H9 (cell line): Measurements from ENCODE around the gene ITGB6. TPM values are rescaled to one million over a fixed set of nuclear protein-coding genes. Genes with fewer than 3 reads are reported as not detected.

ENCODE experiments used
- DNase-seq: peaks from one replicate; pipeline ENCODE4 v3.0.0-alpha.2; 2017
- H2AFZ ChIP-seq: one replicate; pipeline ENCODE4 v1.6.1; 2013; ENCODE audit warnings: mild to moderate bottlenecking, low read length, control low read depth, moderate library complexity
- H2AK5ac ChIP-seq: 2 replicates; pipeline ENCODE4 v1.6.1; 2013; ENCODE audit warnings: low read length, control low read depth, mixed read lengths; ENCODE audit not compliant: insufficient read length
- H2BK120ac ChIP-seq: one replicate; pipeline ENCODE4 v1.6.1; 2013; ENCODE audit warnings: low read depth, mild to moderate bottlenecking, low read length, control low read depth, inconsistent platforms; ENCODE audit not compliant: poor library complexity, severe bottlenecking
- H2BK12ac ChIP-seq: 2 replicates; pipeline ENCODE4 v1.6.1; 2013; ENCODE audit warnings: low read length, control low read depth, mixed read lengths, low read depth; ENCODE audit not compliant: insufficient read length
- H2BK15ac ChIP-seq: 2 replicates; pipeline ENCODE4 v1.6.1; 2013; ENCODE audit warnings: low read depth, low read length, control low read depth
- H2BK20ac ChIP-seq: one replicate; pipeline ENCODE4 v1.6.1; 2013; ENCODE audit warnings: low read depth, mild to moderate bottlenecking, low read length, control low read depth, inconsistent platforms; ENCODE audit not compliant: poor library complexity, severe bottlenecking
- H2BK5ac ChIP-seq: 2 replicates; pipeline ENCODE4 v1.6.1; 2013; ENCODE audit warnings: low read length, control low read depth, mixed read lengths; ENCODE audit not compliant: insufficient read length
- H3K14ac ChIP-seq: 2 replicates; pipeline ENCODE4 v1.6.1; 2013; ENCODE audit warnings: low read length, control low read depth; ENCODE audit not compliant: insufficient read depth
- H3K18ac ChIP-seq: 2 replicates; pipeline ENCODE4 v1.6.1; 2013; ENCODE audit warnings: low read depth, mild to moderate bottlenecking, mixed read lengths, low read length, control low read depth; ENCODE audit not compliant: insufficient read length
- H3K23ac ChIP-seq: 2 replicates; pipeline ENCODE4 v1.6.1; 2013; ENCODE audit warnings: low read length, control low read depth, mixed read lengths, low read depth; ENCODE audit not compliant: insufficient read length
- H3K23me2 ChIP-seq: 2 replicates; pipeline ENCODE4 v1.6.1; 2013; ENCODE audit warnings: low read depth, mild to moderate bottlenecking, mixed read lengths, low read length, control low read depth; ENCODE audit not compliant: insufficient read length, poor library complexity, severe bottlenecking
- H3K27ac ChIP-seq: 2 replicates; pipeline ENCODE4 v1.5.1; 2013; ENCODE audit warnings: low read length, control low read depth, mixed read lengths, low read depth; ENCODE audit not compliant: insufficient read length
- H3K27me3 ChIP-seq: 2 replicates; pipeline ENCODE4 v1.6.1; 2013; ENCODE audit warnings: low read length, control low read depth, inconsistent platforms; ENCODE audit not compliant: insufficient read depth
- H3K4ac ChIP-seq: 2 replicates; pipeline ENCODE4 v1.6.1; 2013; ENCODE audit warnings: low read depth, mild to moderate bottlenecking, control low read depth, inconsistent platforms, low read length, moderate library complexity
- H3K4me1 ChIP-seq: 2 replicates; pipeline ENCODE4 v1.6.1; 2013; ENCODE audit warnings: low read length, control low read depth, inconsistent platforms; ENCODE audit not compliant: insufficient read depth
- H3K4me2 ChIP-seq: 2 replicates; pipeline ENCODE4 v1.6.1; 2013; ENCODE audit warnings: low read length, control low read depth, mixed read lengths; ENCODE audit not compliant: insufficient read length, insufficient read depth
- H3K56ac ChIP-seq: 2 replicates; pipeline ENCODE4 v1.6.1; 2013; ENCODE audit warnings: low read depth, mild to moderate bottlenecking, mixed read lengths, low read length, control low read depth; ENCODE audit not compliant: insufficient read length
- H3K79me1 ChIP-seq: 2 replicates; pipeline ENCODE4 v1.6.1; 2013; ENCODE audit warnings: low read depth, mild to moderate bottlenecking, moderate library complexity, low read length, control low read depth, inconsistent platforms; ENCODE audit not compliant: insufficient read depth, poor library complexity, severe bottlenecking
- H3K79me2 ChIP-seq: 2 replicates; pipeline ENCODE4 v1.6.1; 2013; ENCODE audit warnings: low read length, control low read depth, inconsistent platforms; ENCODE audit not compliant: insufficient read depth
- H3K9ac ChIP-seq: 2 replicates; pipeline ENCODE4 v1.6.1; 2013; ENCODE audit warnings: low read length, control low read depth, mixed read lengths; ENCODE audit not compliant: insufficient read length; ENCODE audit errors: extremely low read depth
- H3K9me3 ChIP-seq: one replicate; pipeline ENCODE4 v1.6.1; 2013; ENCODE audit warnings: low read depth, low read length, inconsistent platforms; ENCODE audit not compliant: control insufficient read depth
- H3T11ph ChIP-seq: one replicate; pipeline ENCODE4 v1.6.1; 2013; ENCODE audit warnings: mild to moderate bottlenecking, low read length, control low read depth, inconsistent platforms
- H4K20me1 ChIP-seq: one replicate; pipeline ENCODE4 v1.6.1; 2013; ENCODE audit not compliant: control insufficient read depth, insufficient read length, insufficient read depth
- H4K5ac ChIP-seq: 2 replicates; pipeline ENCODE4 v1.6.1; 2013; ENCODE audit warnings: low read depth, mild to moderate bottlenecking, mixed read lengths, low read length, control low read depth; ENCODE audit not compliant: insufficient read length
- H4K8ac ChIP-seq: replicated peaks from 2 replicates; pipeline ENCODE4 v1.6.1; 2013; ENCODE audit warnings: low read length, control low read depth, mixed read lengths, low read depth; ENCODE audit not compliant: insufficient read length
- H4K91ac ChIP-seq: 2 replicates; pipeline ENCODE4 v1.6.1; 2013; ENCODE audit warnings: low read depth, mild to moderate bottlenecking, moderate library complexity, mixed read lengths, low read length, control low read depth; ENCODE audit not compliant: insufficient read length
- H3K27ac Mint-ChIP-seq, 3 experiments: 2 replicates in 2 of 3; 3 replicates in 1 of 3; pipeline ENCODE4 v1.8.0; 2020 to 2021; ENCODE audit warnings: mixed read lengths in 3 of 3, mild to moderate bottlenecking in 1 of 3, moderate library complexity in 1 of 3
- H3K27me3 Mint-ChIP-seq: 2 replicates; pipeline ENCODE4 v1.8.0; 2021; ENCODE audit warnings: low read depth, mild to moderate bottlenecking, moderate library complexity, mixed read lengths
- H3K36me3 Mint-ChIP-seq, 3 experiments: 2 replicates in 2 of 3; 3 replicates in 1 of 3; pipeline ENCODE4 v1.8.0; 2020 to 2021; ENCODE audit warnings: low read depth in 3 of 3, mixed read lengths in 3 of 3; ENCODE audit not compliant: insufficient read depth in 1 of 3
- H3K4me1 Mint-ChIP-seq, 2 experiments: 2 replicates each; pipeline ENCODE4 v1.8.0; 2020; ENCODE audit warnings: mixed read lengths in 2 of 2
- H3K4me3 Mint-ChIP-seq, 2 experiments: 2 replicates in 1 of 2; 3 replicates in 1 of 2; pipeline ENCODE4 v1.8.0; 2020 to 2021; ENCODE audit warnings: mild to moderate bottlenecking in 2 of 2, mixed read lengths in 2 of 2, moderate library complexity in 1 of 2
- H3K9me3 Mint-ChIP-seq, 2 experiments: 2 replicates in 1 of 2; 3 replicates in 1 of 2; pipeline ENCODE4 v1.8.0; 2020; ENCODE audit warnings: mild to moderate bottlenecking in 2 of 2, mixed read lengths in 2 of 2, moderate library complexity in 1 of 2
- WGBS: extraction: QIAGEN DNeasy Blood & Tissue Kit; methylation state at CpG from one replicate; pipeline ENCODE4 v1.1.7; 2013; ENCODE audit warnings: missing lambda C conversion rate, low lambda C conversion rate, mixed read lengths; ENCODE audit not compliant: insufficient read length; ENCODE audit errors: extremely low coverage; 5-methylcytosine and 5-hydroxymethylcytosine counted together
- total RNA-seq: library from RNA; stranded (reverse); gene quantifications from 2 replicates; pipeline ENCODE4 v1.2.1, GENCODE V29; 2021
- TF ChIP-seq, protein P1 (sequence below): fragments of 200-600 bp; sonication (generic); conservative IDR thresholded peaks from 3 replicates; pipeline ENCODE4 v1.8.0; 2021; ENCODE audit warnings: antibody characterized with exemption, mild to moderate bottlenecking

ITGB6 gene
- total RNA-seq, 1 experiment from 2014 or later, result not detected

GRCh38 chr2:160125366-160125765, 74.7 kb downstream of the ITGB6 start:
- WGBS, result no CpG with 5 or more reads among the region's 2 CpGs
- H3K4me2 ChIP-seq, result no peak overlapping the region
- TF ChIP-seq, protein P1, sequence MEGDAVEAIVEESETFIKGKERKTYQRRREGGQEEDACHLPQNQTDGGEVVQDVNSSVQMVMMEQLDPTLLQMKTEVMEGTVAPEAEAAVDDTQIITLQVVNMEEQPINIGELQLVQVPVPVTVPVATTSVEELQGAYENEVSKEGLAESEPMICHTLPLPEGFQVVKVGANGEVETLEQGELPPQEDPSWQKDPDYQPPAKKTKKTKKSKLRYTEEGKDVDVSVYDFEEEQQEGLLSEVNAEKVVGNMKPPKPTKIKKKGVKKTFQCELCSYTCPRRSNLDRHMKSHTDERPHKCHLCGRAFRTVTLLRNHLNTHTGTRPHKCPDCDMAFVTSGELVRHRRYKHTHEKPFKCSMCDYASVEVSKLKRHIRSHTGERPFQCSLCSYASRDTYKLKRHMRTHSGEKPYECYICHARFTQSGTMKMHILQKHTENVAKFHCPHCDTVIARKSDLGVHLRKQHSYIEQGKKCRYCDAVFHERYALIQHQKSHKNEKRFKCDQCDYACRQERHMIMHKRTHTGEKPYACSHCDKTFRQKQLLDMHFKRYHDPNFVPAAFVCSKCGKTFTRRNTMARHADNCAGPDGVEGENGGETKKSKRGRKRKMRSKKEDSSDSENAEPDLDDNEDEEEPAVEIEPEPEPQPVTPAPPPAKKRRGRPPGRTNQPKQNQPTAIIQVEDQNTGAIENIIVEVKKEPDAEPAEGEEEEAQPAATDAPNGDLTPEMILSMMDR, result no peak

More at GRCh38 chr2:160125366-160125765, 74.7 kb downstream of the ITGB6 start:
- H3K27me3 Mint-ChIP-seq, result no peaks in the 10 kb centered on the region; the same call in 1 of the 2 replicates
- Histone ChIP-seq H3K9ac (no peak overlapping the region), H3K9me3 (no peaks in the 10 kb centered on the region), H3K18ac (no peak overlapping the region), H3K56ac (no peak overlapping the region), H3K23ac (no peak overlapping the region), H4K5ac (no peak overlapping the region), H2AK5ac (no peak overlapping the region), H3K4me1 (no peaks in the 10 kb centered on the region), H3K27ac (no peak overlapping the region), H3K4ac (no peak overlapping the region), H4K91ac (no peak overlapping the region), H4K20me1 (no peaks in the 10 kb centered on the region), H3K79me2 (no peaks in the 10 kb centered on the region), H2BK12ac (no peak overlapping the region), H2BK15ac (no peak overlapping the region), H2AFZ (no peak overlapping the region), H3K14ac (no peak overlapping the region), H2BK120ac (no peak overlapping the region), H3K27me3 (no peaks in the 10 kb centered on the region), H3K23me2 (no peaks in the 10 kb centered on the region), H2BK20ac (no peak overlapping the region), H2BK5ac (no peak overlapping the region), H3K79me1 (no peaks in the 10 kb centered on the region), H4K8ac (no peak overlapping the region), H3T11ph (no peak overlapping the region)
- no peak overlapping the region for H3K27ac Mint-ChIP-seq
- no peaks in the 10 kb centered on the region for H3K36me3 Mint-ChIP-seq
- DNase-seq, result no peak
- H3K4me1 Mint-ChIP-seq, result peaks cover 8 to 9% of the 10 kb centered on the region in 2 experiments
- H3K9me3 Mint-ChIP-seq, result no peaks in the 10 kb centered on the region
- no peak overlapping the region for H3K4me3 Mint-ChIP-seq
